B cell (primary cell): ENCODE data around the gene GNS. TPM values are rescaled to one million over a fixed set of nuclear protein-coding genes. Genes with fewer than 3 reads are reported as not detected.
A peak's percentile ranks its signal among the peaks of the same experiment; 100 is the strongest.

Experiments used
- ATAC-seq: fragments of 200-7000 bp; cut with Tn5 transposase; one replicate; pipeline ENCODE4 v1.10.0; 2021; ENCODE audit warnings: low read depth, mild to moderate bottlenecking, moderate number of reproducible peaks, moderate library complexity
- CTCF ChIA-PET: fragments of 350-600 bp; sonication (Branson Sonifier 250); formaldehyde crosslinking; loops from one replicate; lab custom pipeline; 2021; ENCODE audit warnings: antibody characterized with exemption, inconsistent platforms; lab: Charles Lee
- POLR2A ChIA-PET: fragments of 350-600 bp; sonication (Branson Sonifier 250); formaldehyde crosslinking; loops from one replicate; lab custom pipeline; 2021; ENCODE audit warnings: antibody characterized with exemption; lab: Charles Lee
- DNase-seq: peaks from one replicate; pipeline ENCODE4 v3.0.0; 2013
- H2AFZ ChIP-seq: 2 replicates; pipeline ENCODE4 v1.6.1; 2012; ENCODE audit warnings: mild to moderate bottlenecking, low read depth, low read length; ENCODE audit not compliant: insufficient read depth, poor library complexity, severe bottlenecking
- H3K27ac ChIP-seq, 2 donors: 1 replicate in 1 of 2; 2 replicates in 1 of 2; pipeline ENCODE4 v1.5.1; 2012 to 2013; ENCODE audit warnings: low read length in 2 of 2, mild to moderate bottlenecking in 2 of 2, moderate library complexity in 1 of 2
- H3K27me3 ChIP-seq, 4 experiments: fragments of 200-600 bp in 1 of 4; sonication (generic) in 1 of 4; replicated peaks in 1 of 4; 1 replicate in 2 of 4; 2 replicates in 2 of 4; pipeline versions ENCODE4 v1.6.1 to v1.7.0; 2013 to 2016; ENCODE audit warnings: low read length in 3 of 4, mild to moderate bottlenecking in 2 of 4, mixed read lengths in 1 of 4, moderate library complexity in 1 of 4; ENCODE audit not compliant: insufficient read depth in 4 of 4, control insufficient read depth in 3 of 4; ENCODE audit errors: control extremely low read depth in 1 of 4
- H3K36me3 ChIP-seq, 2 experiments: replicated peaks in 1 of 2; 1 replicate in 1 of 2; 2 replicates in 1 of 2; pipeline versions ENCODE4 v1.6.1 to v1.7.1; 2013; ENCODE audit warnings: low read length in 1 of 2; ENCODE audit not compliant: insufficient read depth in 2 of 2, control insufficient read depth in 1 of 2; ENCODE audit errors: control extremely low read depth in 1 of 2, extremely low read depth in 1 of 2
- H3K4me1 ChIP-seq, 2 donors: fragments of 200-600 bp in 1 of 2; sonication (generic) in 1 of 2; 1 replicate in 1 of 2; 2 replicates in 1 of 2; pipeline versions ENCODE4 v1.5.1 to v1.6.1; 2013 to 2017; ENCODE audit warnings: low read length in 2 of 2; ENCODE audit not compliant: control insufficient read depth in 2 of 2, insufficient read depth in 2 of 2
- H3K4me2 ChIP-seq: replicated peaks from 2 replicates; pipeline ENCODE3; 2012; ENCODE audit warnings: mild to moderate bottlenecking, low read depth, low read length; ENCODE audit not compliant: poor library complexity, severe bottlenecking
- H3K4me3 ChIP-seq, 5 experiments: fragments of 200-600 bp in 1 of 5; sonication (generic) in 1 of 5; 1 replicate in 3 of 5; 2 replicates in 2 of 5; pipeline versions ENCODE4 v1.5.1 to v1.7.0; 2011 to 2016; ENCODE audit warnings: low read length in 4 of 5, mild to moderate bottlenecking in 4 of 5, low read depth in 2 of 5, control low read depth in 1 of 5, moderate library complexity in 1 of 5; ENCODE audit not compliant: insufficient read depth in 1 of 5; ENCODE audit errors: control extremely low read depth in 1 of 5, extremely low read depth in 1 of 5
- H3K79me2 ChIP-seq: fragments of 200-600 bp; sonication (generic); one replicate; pipeline ENCODE4 v1.6.0; 2016; ENCODE audit warnings: low read length; ENCODE audit not compliant: control insufficient read depth, insufficient read depth
- H3K9ac ChIP-seq: fragments of 200-600 bp; sonication (generic); 2 replicates; pipeline ENCODE4 v1.6.1; 2017; ENCODE audit warnings: mild to moderate bottlenecking, low read length, moderate library complexity
- H3K9me3 ChIP-seq, 3 donors: one replicate each; pipeline versions ENCODE4 v1.6.1 to v1.7.1; 2013; ENCODE audit warnings: low read length in 2 of 3; ENCODE audit not compliant: control insufficient read depth in 2 of 3, insufficient read depth in 1 of 3; ENCODE audit errors: control extremely low read depth in 1 of 3
- H4K20me1 ChIP-seq: 2 replicates; pipeline ENCODE4 v1.6.0; 2012; ENCODE audit warnings: mild to moderate bottlenecking, low read length; ENCODE audit not compliant: insufficient read depth, control insufficient read depth, poor library complexity, severe bottlenecking
- H3K27ac Mint-ChIP-seq: one replicate; pipeline ENCODE4 v1.8.0; 2021; ENCODE audit warnings: mixed read lengths
- H3K27me3 Mint-ChIP-seq: one replicate; pipeline ENCODE4 v1.8.0; 2021; ENCODE audit warnings: mixed read lengths
- H3K4me1 Mint-ChIP-seq: one replicate; pipeline ENCODE4 v1.8.0; 2021; ENCODE audit warnings: mixed read lengths
- H3K4me3 Mint-ChIP-seq: one replicate; pipeline ENCODE4 v1.8.0; 2021; ENCODE audit warnings: mixed read lengths
- H3K9me3 Mint-ChIP-seq: one replicate; pipeline ENCODE4 v1.8.0; 2022; ENCODE audit warnings: mixed read lengths; ENCODE audit not compliant: insufficient read depth
- EZH2 ChIP-seq: IDR thresholded peaks from 2 replicates; pipeline ENCODE4 v1.6.1; 2012; ENCODE audit warnings: borderline replicate concordance, low read depth, mild to moderate bottlenecking, moderate library complexity, low read length; ENCODE audit not compliant: insufficient read depth, poor library complexity, severe bottlenecking
- WGBS: methylation state at CpG from one replicate; pipeline ENCODE4 v1.1.5; 2013; ENCODE audit warnings: missing lambda C conversion rate; ENCODE audit not compliant: insufficient coverage; 5-methylcytosine and 5-hydroxymethylcytosine counted together
- intact Hi-C: fragments of 100-400 bp; cut with micrococcal nuclease; formaldehyde crosslinking; loops from one replicate; pipeline ENCODE4 v1.10.0; 2022
- polyA plus RNA-seq: library from polyadenylated mRNA; depleted of rRNA; stranded (reverse); fragments of >200 nt; gene quantifications from 2 replicates; pipeline ENCODE4 v1.2.3, GENCODE V29; 2012
- total RNA-seq, 2 donors: library from RNA; stranded (reverse); fragments of 120-200 nt in 1 of 2; gene quantifications; 1 replicate in 1 of 2; 2 replicates in 1 of 2; pipeline versions ENCODE4 v1.2.3 to v1.2.4, GENCODE V29; 2013 to 2022
- TF ChIP-seq, protein P1 (sequence below): fragments of 200-600 bp; IDR thresholded peaks from one replicate; pipeline ENCODE4 v1.8.0; 2022; ENCODE audit warnings: antibody characterized with exemption, mild to moderate bottlenecking

The GNS gene
- total and polyA plus RNA-seq, 2 donors (not counting 1 experiment from before 2014, with no cell fraction given) = 7.0 to 26.7 TPM

DNA sequence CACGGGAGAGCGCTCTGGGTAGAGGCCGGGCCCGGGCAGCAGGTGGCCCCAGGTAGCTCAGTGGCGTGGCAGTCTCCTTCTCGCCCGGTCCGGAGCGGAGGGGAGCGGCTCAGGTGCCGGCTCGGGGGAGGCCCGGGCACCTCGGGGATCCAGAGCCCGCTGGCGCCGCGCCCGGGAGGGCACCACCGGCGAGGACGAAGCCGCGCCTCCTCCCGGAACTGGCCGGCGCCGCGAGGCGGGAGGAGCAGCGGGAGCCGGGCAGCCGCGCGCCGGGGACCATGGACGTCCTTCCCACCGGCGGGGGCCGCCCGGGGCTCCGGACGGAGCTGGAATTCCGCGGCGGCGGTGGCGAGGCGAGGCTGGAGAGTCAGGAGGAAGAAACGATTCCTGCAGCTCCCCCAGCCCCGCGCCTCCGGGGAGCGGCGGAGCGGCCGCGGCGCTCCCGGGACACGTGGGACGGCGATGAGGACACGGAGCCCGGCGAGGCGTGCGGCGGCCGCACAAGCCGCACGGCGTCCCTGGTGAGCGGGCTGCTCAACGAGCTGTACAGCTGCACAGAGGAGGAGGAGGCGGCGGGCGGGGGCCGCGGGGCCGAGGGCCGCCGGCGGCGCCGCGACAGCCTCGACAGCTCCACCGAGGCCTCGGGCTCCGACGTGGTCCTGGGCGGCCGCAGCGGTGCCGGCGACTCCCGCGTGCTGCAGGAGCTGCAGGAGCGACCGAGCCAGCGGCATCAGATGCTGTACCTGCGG, 21.5 kb upstream of the GNS start:
- ATAC-seq = peak; percentile 62
- H3K27me3 Mint-ChIP-seq = peaks cover 62% of the 10 kb centered on the region
- H3K4me3 Mint-ChIP-seq = peak overlapping the region; percentile 91

More for the DNA sequence above, 21.5 kb upstream of the GNS start:
- H4K20me1 ChIP-seq = no peaks in the 10 kb centered on the region
- no peak overlapping the region for H3K27ac ChIP-seq
- H3K4me2 ChIP-seq = peak overlapping the region; percentile 90
- H3K4me1 ChIP-seq = peaks cover 22% of the 10 kb centered on the region in 2 donors
- H3K36me3 ChIP-seq = no peaks in the 10 kb centered on the region
- peak overlapping the region in 4 of 5 experiments; percentile 41 to 69 (median 56) for H3K4me3 ChIP-seq
- no peaks in the 10 kb centered on the region for H3K79me2 ChIP-seq
- peak overlapping the region; percentile 77 for H2AFZ ChIP-seq
- H3K9me3 ChIP-seq = peaks cover 3 to 7% (median 4%) of the 10 kb centered on the region in 3 donors
- peak overlapping the region; percentile 64 for H3K9ac ChIP-seq
- intact Hi-C loops = loop anchor here (2.0 kb wide), 2 partner anchors 16 to 22 kb away; partner anchors contain the start of gene GNS
- ChIA-PET CTCF (interaction anchor here (0.8 to 3.8 kb wide), 7 partner anchors 9 to 21 kb away, joined by 3 to 30 read pairs (median 4); no protein-coding TSS in a partner anchor), POLR2A (interaction anchor here (0.7 kb wide), 1 partner anchor 231 kb away, joined by 3 read pairs; no protein-coding TSS in a partner anchor)
- 1% methylated on average over 103 of the region's 103 CpGs for WGBS
- Mint-ChIP-seq H3K9me3 (peaks cover 4% of the 10 kb centered on the region), H3K4me1 (peaks cover 24% of the 10 kb centered on the region), H3K27ac (no peak overlapping the region)
- peak; percentile 46 for DNase-seq
- TF ChIP-seq, protein P1, sequence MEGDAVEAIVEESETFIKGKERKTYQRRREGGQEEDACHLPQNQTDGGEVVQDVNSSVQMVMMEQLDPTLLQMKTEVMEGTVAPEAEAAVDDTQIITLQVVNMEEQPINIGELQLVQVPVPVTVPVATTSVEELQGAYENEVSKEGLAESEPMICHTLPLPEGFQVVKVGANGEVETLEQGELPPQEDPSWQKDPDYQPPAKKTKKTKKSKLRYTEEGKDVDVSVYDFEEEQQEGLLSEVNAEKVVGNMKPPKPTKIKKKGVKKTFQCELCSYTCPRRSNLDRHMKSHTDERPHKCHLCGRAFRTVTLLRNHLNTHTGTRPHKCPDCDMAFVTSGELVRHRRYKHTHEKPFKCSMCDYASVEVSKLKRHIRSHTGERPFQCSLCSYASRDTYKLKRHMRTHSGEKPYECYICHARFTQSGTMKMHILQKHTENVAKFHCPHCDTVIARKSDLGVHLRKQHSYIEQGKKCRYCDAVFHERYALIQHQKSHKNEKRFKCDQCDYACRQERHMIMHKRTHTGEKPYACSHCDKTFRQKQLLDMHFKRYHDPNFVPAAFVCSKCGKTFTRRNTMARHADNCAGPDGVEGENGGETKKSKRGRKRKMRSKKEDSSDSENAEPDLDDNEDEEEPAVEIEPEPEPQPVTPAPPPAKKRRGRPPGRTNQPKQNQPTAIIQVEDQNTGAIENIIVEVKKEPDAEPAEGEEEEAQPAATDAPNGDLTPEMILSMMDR = no peak
- TF ChIP-seq EZH2 = peak; percentile 21
- peaks cover 0 to 41% (median 22%) of the 10 kb centered on the region in 4 experiments for H3K27me3 ChIP-seq
